ENCODE measurements around the gene TUBB4B.

GRCh38 chr9:137206602-137207001, 34.5 kb upstream of the TUBB4B start:
- no peak for TF ChIP-seq CTCF (IDR thresholded peaks at IDR 0.05)
- TF ChIP-seq POLR2A (IDR thresholded peaks at IDR 0.05), result no peak

All from lower leg skin (tissue), 3 donors.